ENCODE results near the gene SNRPD3.

GRCh38 chr22:24580276-24580675 is 24.5 kb downstream of the SNRPD3 start:
- TF ChIP-seq CTCF (IDR thresholded peaks at IDR 0.05; ENCODE audit: extremely low read depth in 1 of 2, insufficient read depth in 1 of 2, low read depth in 1 of 2, low read length in 2 of 2) (no peak), POLR2AphosphoS5 (IDR thresholded peaks at IDR 0.05; ENCODE audit: insufficient read depth, low read depth, low read length) (no peak), EZH2 (IDR thresholded peaks at IDR 0.05; ENCODE audit: borderline replicate concordance, low read depth, low read length, severe bottlenecking) (no peak), POLR2A (IDR thresholded peaks at IDR 0.05; ENCODE audit: low read depth, low read length) (no peak), MAX (IDR thresholded peaks at IDR 0.05; ENCODE audit: insufficient read depth, insufficient read length) (no peak), FOS (IDR thresholded peaks at IDR 0.05; ENCODE audit: borderline replicate concordance, insufficient read depth, low read length) (no peak), GATA2 (IDR thresholded peaks at IDR 0.05; ENCODE audit: insufficient read depth, insufficient read length, low read depth, low read length) (no peak), MYC (IDR thresholded peaks at IDR 0.05; ENCODE audit: low read depth, low read length) (no peak)

Measured in endothelial cell of umbilical vein (primary cell).